BJ (cell line): Measurements from ENCODE around the gene HSCB. TPM values are rescaled to one million over a fixed set of nuclear protein-coding genes. Genes with fewer than 3 reads are reported as not detected.

ENCODE experiments used
- CTCF ChIA-PET: fragments of 350-600 bp; formaldehyde crosslinking; extraction: SDS; loops from one replicate; lab custom pipeline; 2021; ENCODE audit warnings: antibody characterized with exemption, inconsistent platforms; lab: Yijun Ruan, JAX
- POLR2A ChIA-PET: fragments of 300-600 bp; sonication (Branson Sonifier 250); formaldehyde crosslinking; extraction: SDS; loops from one replicate; lab custom pipeline; 2021; ENCODE audit warnings: antibody characterized with exemption; lab: Charles Lee
- DNase-seq: peaks from one replicate; pipeline ENCODE4 v3.0.0-alpha.2; 2011; ENCODE audit warnings: low read depth
- H3K27me3 ChIP-seq: 2 replicates; pipeline ENCODE4 v1.6.0; 2011; ENCODE audit warnings: low read length; ENCODE audit not compliant: control insufficient read depth, insufficient read depth
- H3K36me3 ChIP-seq: 2 replicates; pipeline ENCODE4 v1.5.1; 2011; ENCODE audit warnings: low read length; ENCODE audit not compliant: control insufficient read depth, insufficient read depth
- H3K4me3 ChIP-seq: 2 replicates; pipeline ENCODE4 v1.5.1; 2011; ENCODE audit warnings: low read depth, mild to moderate bottlenecking, control low read depth, low read length
- CTCF ChIP-seq: IDR thresholded peaks from 2 replicates; pipeline ENCODE4 v1.5.1; 2011; ENCODE audit warnings: low read depth, mild to moderate bottlenecking, control low read depth, inconsistent platforms, low read length, moderate library complexity; ENCODE audit not compliant: insufficient read depth
- polyA plus RNA-seq: library from polyadenylated mRNA; depleted of rRNA; stranded (reverse); fragments of >200 nt; gene quantifications from 2 replicates; pipeline ENCODE4 v1.2.3, GENCODE V29; 2011

HSCB gene
- polyA plus RNA-seq, 1 experiment, result 12.7 TPM

GRCh38 chr22:28774378-28774777 lies 32.5 kb downstream of the HSCB start:
- no peak for DNase-seq
- Histone ChIP-seq H3K4me3 (no peak overlapping the region), H3K27me3 (no peaks in the 10 kb centered on the region), H3K36me3 (peaks cover 4% of the 10 kb centered on the region; the same call in 1 of the 2 replicates)
- ChIA-PET CTCF (interaction anchor here (1.1 kb wide), 1 partner anchor 754 kb away, joined by 4 read pairs; no protein-coding TSS in a partner anchor), POLR2A (no interaction called here)
- no peak for TF ChIP-seq CTCF

- ChIA-PET POLR2A (no interaction called here), CTCF (interaction anchor here (0.6 to 1.9 kb wide), 4 partner anchors 10 to 374 kb away, joined by 3 to 4 read pairs (median 3); no protein-coding TSS in a partner anchor)
- Histone ChIP-seq H3K4me3 (no peak overlapping the region), H3K36me3 (peaks cover 14% of the 10 kb centered on the region), H3K27me3 (no peaks in the 10 kb centered on the region)
- no peak for DNase-seq
- TF ChIP-seq CTCF, result no peak
Observed at GRCh38 chr22:28779833-28780232, 38.0 kb downstream of the HSCB start.

GRCh38 chr22:28780296-28780695 lies 38.5 kb downstream of the HSCB start:
- DNase-seq, result no peak
- Histone ChIP-seq H3K4me3 (no peak overlapping the region), H3K36me3 (peaks cover 18% of the 10 kb centered on the region), H3K27me3 (no peaks in the 10 kb centered on the region)
- CTCF ChIA-PET, result interaction anchor here (1.0 to 1.9 kb wide), 2 partner anchors 9 to 14 kb away, joined by 3 to 4 read pairs; no protein-coding TSS in a partner anchor
- POLR2A ChIA-PET, result interaction anchor here (1.0 kb wide), 1 partner anchor 18 kb away, joined by 4 read pairs; no protein-coding TSS in a partner anchor
- TF ChIP-seq CTCF, result no peak

- POLR2A ChIA-PET, result interaction anchor here (0.6 kb wide), 1 partner anchor 14 kb away, joined by 4 read pairs; no protein-coding TSS in a partner anchor
- H3K36me3 ChIP-seq, result peaks cover 18% of the 10 kb centered on the region
- H3K27me3 ChIP-seq, result no peaks in the 10 kb centered on the region
- no peak overlapping the region for H3K4me3 ChIP-seq
- DNase-seq, result no peak
- CTCF ChIA-PET, result interaction anchor here (0.7 to 2.0 kb wide), 5 partner anchors 11 to 158 kb away, joined by 3 to 7 read pairs (median 4); partner anchors contain the start of gene CCDC117
- no peak for TF ChIP-seq CTCF
Observed at GRCh38 chr22:28783786-28784671, 42.2 kb downstream of the HSCB start.

- DNase-seq, result no peak
- ChIA-PET CTCF (interaction anchor here (1.0 to 1.7 kb wide), 2 partner anchors 9 to 253 kb away, joined by 3 to 4 read pairs; no protein-coding TSS in a partner anchor), POLR2A (interaction anchor here (0.6 kb wide), 1 partner anchor 263 kb away, joined by 8 read pairs; no protein-coding TSS in a partner anchor)
- H3K4me3 ChIP-seq, result no peak overlapping the region
- no peaks in the 10 kb centered on the region for H3K27me3 ChIP-seq
- TF ChIP-seq CTCF, result no peak
- peaks cover 12% of the 10 kb centered on the region for H3K36me3 ChIP-seq
Observed at GRCh38 chr22:28788601-28789000, 46.8 kb downstream of the HSCB start.
